SU-DHL-6 (cell line): ENCODE data around the gene FPGS.

Experiments
- CTCF ChIP-seq: fragments of 200-600 bp; sonication (generic); IDR thresholded peaks from one replicate; pipeline ENCODE4 v1.5.1; 2017; ENCODE audit warnings: antibody characterized with exemption, mild to moderate bottlenecking, low read length, moderate library complexity; ENCODE audit not compliant: insufficient read depth, poor library complexity, severe bottlenecking
- EZH2phosphoT487 ChIP-seq: fragments of 200-600 bp; sonication (generic), shearing (Covaris generic); conservative IDR thresholded peaks from 2 replicates; pipeline ENCODE4 v1.6.1; 2018; ENCODE audit warnings: mild to moderate bottlenecking, antibody characterized with exemption, low read length, moderate library complexity, mixed read lengths

GRCh38 chr9:127785933-127786772, 16.5 kb upstream of the FPGS start, which contains the start of gene CDK9:
- TF ChIP-seq CTCF (no peak), EZH2phosphoT487 (no peak)
